Fibroblast of lung (primary cell): ENCODE data around the gene KCTD21.

Experiments used
- EZH2 ChIP-seq: IDR thresholded peaks from 2 replicates; pipeline ENCODE4 v1.5.1; 2012; ENCODE audit warnings: low read length, control low read depth, mild to moderate bottlenecking; ENCODE audit errors: missing control alignments
- TF ChIP-seq, protein P1 (sequence below), 2 donors: IDR thresholded peaks in 1 of 2; conservative IDR thresholded peaks in 1 of 2; 1 replicate in 1 of 2; 2 replicates in 1 of 2; pipeline ENCODE4 v1.5.1; 2011 to 2012; ENCODE audit warnings: low read length in 2 of 2, control low read depth in 1 of 2, inconsistent platforms in 1 of 2, low read depth in 1 of 2, mild to moderate bottlenecking in 1 of 2

DNA sequence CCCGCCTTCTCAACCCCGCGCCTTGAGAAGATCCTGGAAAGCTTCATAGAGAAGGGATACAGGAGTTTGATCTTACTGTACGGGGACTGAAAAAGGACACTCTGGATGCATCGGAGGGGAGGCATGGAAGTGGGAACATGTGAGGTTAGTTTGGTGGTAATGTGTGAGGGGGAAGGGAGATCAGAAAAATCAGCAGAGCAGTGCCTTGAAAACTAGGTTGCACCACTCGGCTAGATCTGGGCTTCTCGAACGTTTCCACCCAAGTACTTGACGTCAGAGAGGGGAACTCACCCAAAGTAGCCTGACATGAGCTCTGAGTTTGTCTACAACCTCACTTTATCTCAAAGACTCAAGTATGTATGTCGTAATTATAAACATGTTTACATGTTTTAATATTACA lies 14.8 kb upstream of the KCTD21 start:
- TF ChIP-seq, protein P1, sequence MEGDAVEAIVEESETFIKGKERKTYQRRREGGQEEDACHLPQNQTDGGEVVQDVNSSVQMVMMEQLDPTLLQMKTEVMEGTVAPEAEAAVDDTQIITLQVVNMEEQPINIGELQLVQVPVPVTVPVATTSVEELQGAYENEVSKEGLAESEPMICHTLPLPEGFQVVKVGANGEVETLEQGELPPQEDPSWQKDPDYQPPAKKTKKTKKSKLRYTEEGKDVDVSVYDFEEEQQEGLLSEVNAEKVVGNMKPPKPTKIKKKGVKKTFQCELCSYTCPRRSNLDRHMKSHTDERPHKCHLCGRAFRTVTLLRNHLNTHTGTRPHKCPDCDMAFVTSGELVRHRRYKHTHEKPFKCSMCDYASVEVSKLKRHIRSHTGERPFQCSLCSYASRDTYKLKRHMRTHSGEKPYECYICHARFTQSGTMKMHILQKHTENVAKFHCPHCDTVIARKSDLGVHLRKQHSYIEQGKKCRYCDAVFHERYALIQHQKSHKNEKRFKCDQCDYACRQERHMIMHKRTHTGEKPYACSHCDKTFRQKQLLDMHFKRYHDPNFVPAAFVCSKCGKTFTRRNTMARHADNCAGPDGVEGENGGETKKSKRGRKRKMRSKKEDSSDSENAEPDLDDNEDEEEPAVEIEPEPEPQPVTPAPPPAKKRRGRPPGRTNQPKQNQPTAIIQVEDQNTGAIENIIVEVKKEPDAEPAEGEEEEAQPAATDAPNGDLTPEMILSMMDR (conservative IDR thresholded peaks at IDR 0.05 in 1 of 2, IDR thresholded peaks at IDR 0.05 in 1 of 2; ENCODE audit: low read depth in 1 of 2, low read length in 2 of 2) = no peak
- no peak for TF ChIP-seq EZH2
